Activated CD8-positive, alpha-beta memory T cell treated with anti-CD3 and anti-CD28 coated beads for 36 hours (primary cell): Measurements from ENCODE around the gene INO80B. TPM values are rescaled to one million over a fixed set of nuclear protein-coding genes. Genes with fewer than 3 reads are reported as not detected.

ENCODE experiments used
- CTCF ChIA-PET: fragments of 350-600 bp; sonication (Branson Sonifier 250); formaldehyde crosslinking; loops from one replicate; lab custom pipeline; 2021; ENCODE audit warnings: antibody characterized with exemption; lab: Charles Lee
- POLR2A ChIA-PET: fragments of 350-600 bp; sonication (Branson Sonifier 250); formaldehyde crosslinking; loops from one replicate; lab custom pipeline; 2021; ENCODE audit warnings: antibody characterized with exemption; lab: Charles Lee
- total RNA-seq, 2 experiments: library from RNA; stranded (reverse); gene quantifications; one replicate each; pipeline ENCODE4 v1.2.3, GENCODE V29; 2021

INO80B gene
- total RNA-seq, 2 experiments from 2014 or later = 40.4 to 41.1 TPM

DNA sequence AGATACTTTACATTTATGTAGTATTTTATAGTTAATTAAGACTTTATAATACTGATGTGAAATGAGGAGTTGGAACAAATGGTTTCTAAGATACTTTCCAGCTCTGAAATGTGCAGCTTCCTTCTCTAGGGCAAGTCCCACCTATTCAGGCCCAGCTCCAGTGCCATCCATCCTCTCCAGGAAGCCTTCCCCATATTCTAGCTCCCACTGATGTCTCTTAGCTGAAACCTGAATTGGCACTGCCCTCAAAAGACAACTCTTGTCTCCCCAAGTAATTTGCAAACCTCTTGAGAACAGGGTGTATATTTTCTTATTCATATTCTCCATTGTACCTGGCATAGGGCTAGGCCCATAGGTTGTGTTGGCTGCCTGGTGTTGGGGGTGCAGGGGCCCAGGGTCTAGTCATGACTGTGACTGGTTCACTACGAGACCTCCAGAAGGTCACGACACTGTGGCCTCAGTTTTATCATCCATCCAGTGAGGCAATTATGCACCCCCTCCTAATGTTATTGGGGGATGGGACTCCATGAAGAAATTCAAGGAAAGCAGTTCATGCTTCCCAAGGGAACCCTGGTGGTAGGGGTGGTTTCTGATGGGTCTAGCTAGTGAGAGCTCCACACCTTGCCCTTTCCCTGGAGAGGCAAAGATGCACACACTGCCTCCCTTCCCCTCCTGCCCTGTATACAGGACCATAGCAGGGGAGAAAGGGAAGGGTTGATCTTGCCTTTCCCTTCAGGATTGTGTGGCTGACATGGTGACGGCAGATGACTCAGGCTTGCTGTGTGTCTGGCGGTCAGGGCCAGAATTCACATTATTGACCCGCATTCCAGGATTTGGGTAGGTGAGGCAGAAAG, 30.5 kb upstream of the INO80B start:
- CTCF ChIA-PET = no interaction called here
- POLR2A ChIA-PET = no interaction called here

DNA sequence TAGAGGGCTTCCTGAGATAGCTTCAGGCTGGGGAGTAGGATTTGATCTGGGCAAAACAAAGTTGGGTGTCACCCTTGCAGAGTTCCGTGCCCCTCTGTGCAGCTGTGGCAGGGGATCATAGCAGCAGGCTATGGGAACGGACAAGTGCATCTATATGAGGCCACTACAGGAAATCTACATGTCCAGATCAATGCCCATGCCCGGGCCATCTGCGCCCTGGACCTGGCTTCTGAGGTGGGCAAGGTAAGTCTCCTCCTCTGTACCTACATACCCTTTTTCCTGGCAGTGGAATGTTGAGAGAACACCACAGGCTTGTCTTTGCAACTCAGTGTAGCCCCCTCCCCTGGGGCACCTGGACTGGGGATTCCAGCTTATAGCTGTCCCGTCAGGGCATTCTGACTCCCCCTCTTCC, 29.9 kb upstream of the INO80B start:
- CTCF ChIA-PET = interaction anchor here (1.3 kb wide), 1 partner anchor 28 kb away, joined by 3 read pairs; no protein-coding TSS in a partner anchor
- POLR2A ChIA-PET = interaction anchor here (0.6 kb wide), 1 partner anchor 27 kb away, joined by 5 read pairs; no protein-coding TSS in a partner anchor

DNA sequence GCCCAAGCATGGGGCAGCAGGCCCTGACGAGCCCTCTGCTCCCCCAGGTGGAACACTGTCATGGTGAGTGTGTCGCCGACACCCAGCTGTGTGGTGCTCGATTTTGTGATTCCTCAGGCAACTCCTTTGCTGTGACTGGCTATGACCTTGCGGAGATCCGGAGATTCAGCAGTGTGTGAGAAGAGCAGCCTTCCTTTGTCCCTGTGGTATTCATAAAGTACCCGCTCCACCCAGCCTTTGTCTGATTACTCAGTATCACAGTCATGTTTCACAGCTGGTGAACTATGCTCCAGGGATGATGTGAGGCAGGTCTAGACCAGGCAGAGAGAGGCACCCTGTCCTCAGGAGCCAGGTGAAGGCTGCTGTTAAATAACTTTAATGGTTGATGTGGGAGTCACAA, 29.4 kb upstream of the INO80B start:
- ChIA-PET POLR2A (interaction anchor here (0.6 kb wide), 1 partner anchor 26 kb away, joined by 5 read pairs; no protein-coding TSS in a partner anchor), CTCF (interaction anchor here (1.3 kb wide), 1 partner anchor 28 kb away, joined by 3 read pairs; no protein-coding TSS in a partner anchor)

DNA sequence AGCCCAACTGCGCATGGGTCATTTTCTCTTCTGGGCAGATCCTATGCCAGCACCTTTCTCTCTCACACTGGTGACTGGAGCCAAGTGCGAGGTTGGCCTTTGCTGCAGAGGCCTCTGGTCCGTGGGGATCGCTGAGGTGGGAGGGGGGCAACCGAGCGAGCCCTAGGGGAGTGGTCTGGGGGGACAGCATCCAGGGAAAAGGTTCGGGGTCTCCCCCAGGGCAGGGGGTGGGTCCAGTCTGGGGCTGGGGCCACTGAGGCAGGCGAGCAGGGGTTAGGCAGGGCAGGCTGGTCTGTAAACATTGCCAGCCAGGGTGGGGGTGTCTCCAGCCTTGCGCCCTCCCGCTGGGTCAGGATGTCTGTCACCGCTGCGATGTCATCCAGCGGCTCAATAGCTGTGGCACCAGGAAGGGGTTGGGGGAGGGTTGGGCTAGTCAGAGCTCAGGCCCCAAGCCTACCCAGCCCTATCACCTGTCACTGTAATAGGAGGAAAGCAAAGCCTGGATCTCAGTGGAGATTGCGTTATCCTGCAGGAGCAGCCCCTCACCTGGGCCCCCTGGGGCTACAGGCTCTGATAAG, 28.6 kb upstream of the INO80B start:
- POLR2A ChIA-PET = no interaction called here
- CTCF ChIA-PET = interaction anchor here (1.3 to 1.7 kb wide), 2 partner anchors 27 to 35 kb away, joined by 3 to 7 read pairs; no protein-coding TSS in a partner anchor

DNA sequence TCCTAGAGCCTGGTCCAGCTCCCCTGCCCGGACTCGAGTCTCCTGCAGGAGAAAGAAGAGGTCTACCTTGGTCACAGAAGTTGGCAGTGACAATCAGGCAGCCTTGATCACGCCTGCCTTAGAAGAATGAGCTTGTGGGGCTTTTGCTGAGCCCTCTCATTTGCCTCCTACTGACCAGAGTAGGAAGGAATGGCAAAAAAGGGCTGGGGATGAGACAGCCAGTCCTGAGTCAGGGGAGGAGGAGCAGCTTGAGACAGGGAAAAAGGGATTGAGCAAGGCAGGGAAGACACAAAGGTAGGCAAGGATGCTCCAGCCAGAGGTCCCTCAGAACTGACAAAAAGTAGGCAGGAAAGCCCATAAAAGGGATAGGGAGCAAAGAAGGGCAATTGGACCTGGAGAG, 27.3 kb upstream of the INO80B start:
- POLR2A ChIA-PET = no interaction called here
- CTCF ChIA-PET = interaction anchor here (1.7 kb wide), 1 partner anchor 36 kb away, joined by 7 read pairs; no protein-coding TSS in a partner anchor

DNA sequence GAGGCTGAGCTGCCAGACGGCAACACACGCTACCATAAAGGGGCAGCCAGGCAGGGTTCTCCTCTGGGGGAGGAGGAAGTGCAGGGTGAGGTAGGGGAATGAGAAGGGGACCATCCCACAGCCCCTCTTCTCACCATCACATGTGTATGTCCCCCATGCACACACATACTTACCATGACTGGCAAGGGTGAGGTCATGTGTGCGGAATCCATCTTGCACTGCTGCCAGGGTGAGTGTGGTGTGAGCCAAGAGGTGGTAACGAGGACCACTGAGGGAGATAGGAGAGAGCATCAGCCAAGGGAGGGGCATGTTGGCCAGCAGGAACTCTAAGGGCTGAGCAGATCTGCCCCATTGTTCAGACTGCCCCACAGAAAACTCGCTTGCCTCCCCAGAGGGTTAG, 26.2 kb upstream of the INO80B start:
- ChIA-PET POLR2A (no interaction called here), CTCF (no interaction called here)

DNA sequence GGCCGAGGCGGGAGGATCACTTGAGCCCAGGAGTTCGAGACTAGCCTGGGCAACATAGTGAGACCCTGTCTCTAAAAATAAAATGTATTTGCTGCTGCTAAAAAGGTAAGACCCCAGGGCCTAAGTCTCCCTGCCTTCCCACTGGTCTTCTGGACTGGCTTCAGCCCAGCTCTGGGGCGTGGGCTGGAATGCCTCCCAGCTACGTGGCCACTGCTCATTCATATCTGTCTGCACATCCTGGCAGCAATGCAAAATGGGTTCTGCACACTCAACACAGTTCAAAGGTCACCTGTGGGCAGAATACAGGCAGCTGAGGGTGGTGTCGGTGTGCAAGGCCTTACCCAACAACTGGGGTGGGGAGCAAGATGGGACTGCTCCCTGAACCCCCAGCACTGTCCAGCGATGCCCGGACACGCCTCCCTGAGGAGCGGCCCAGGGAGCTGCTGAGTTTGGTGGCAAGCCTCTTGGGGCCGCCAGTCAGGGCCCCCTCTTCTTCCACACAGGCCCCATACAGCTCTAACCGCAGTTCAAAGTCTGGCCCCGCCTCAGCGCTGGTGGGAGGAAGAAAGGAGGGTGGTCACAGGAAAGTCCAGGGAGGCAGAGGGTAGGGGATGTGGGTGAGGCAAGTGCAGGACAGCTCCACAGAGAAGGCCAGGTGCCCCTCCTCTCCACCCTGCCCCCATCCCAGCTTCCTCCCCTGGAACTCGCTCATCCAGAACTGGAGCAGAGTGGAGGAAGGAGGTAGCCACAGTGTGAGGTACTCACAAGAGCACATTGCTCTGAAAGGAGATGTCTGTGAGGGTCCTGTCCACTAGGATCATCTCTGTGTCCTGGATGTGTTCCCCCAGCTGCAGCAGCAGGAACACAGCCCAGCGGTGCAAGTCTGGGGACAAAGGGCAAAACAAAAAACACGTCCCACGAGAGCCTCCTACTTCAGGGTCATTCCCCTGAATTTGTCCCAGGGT, 25.1 kb upstream of the INO80B start:
- CTCF ChIA-PET = no interaction called here
- POLR2A ChIA-PET = no interaction called here

DNA sequence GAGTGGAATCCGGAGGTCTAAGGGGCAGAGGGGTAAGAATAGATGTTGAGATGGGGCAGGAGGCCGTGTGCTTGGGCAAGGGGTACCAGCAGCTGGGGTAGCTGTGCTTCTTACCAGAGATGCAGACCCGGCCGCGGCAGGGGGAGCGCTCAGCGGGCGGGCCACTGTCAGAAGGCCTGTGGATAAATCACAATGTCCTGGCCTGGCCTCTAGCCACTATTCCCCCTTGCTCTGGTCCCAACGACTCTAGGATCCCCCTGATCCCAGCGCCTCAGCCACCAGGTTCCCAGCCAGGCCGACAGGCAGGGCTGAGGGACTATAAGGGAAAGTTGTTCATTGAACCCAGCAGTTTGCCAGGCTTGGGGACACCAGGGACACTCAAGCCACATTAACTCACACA, 24.4 kb upstream of the INO80B start:
- ChIA-PET CTCF (no interaction called here), POLR2A (no interaction called here)

DNA sequence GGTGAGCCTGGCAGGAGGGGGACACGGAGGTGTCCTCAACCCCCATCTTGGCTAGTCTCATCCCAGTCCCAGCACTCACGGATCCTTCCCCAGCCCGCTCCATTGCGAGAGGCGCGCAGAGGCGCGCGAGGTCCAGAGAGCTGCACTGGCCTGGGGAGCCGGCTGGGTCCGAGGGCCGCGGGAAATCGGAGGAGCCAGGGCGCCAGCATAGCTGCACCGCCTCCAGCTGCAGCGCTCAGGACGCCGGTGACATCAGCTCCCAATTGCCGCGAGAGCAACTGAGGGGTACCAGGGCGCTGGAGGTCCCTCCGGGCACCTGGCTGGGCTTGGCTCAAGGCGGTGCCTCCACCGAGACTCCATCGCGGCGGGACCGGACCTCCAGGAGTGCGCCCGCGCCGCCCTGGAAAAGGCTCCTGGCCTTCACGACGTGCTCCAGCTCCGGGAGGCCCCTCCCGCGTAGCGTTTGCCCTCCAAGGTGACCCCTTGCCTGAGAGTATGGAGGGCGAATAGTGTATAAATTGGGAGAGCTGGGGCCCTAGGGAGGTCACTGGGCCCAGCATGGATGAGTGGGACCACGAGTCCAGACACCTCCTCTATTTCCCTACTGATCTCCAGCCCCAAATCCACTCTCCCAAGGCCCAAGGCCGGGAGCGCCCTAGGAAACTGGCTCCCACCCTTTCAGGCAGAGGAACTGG, 18.6 kb upstream of the INO80B start:
- ChIA-PET CTCF (no interaction called here), POLR2A (no interaction called here)

DNA sequence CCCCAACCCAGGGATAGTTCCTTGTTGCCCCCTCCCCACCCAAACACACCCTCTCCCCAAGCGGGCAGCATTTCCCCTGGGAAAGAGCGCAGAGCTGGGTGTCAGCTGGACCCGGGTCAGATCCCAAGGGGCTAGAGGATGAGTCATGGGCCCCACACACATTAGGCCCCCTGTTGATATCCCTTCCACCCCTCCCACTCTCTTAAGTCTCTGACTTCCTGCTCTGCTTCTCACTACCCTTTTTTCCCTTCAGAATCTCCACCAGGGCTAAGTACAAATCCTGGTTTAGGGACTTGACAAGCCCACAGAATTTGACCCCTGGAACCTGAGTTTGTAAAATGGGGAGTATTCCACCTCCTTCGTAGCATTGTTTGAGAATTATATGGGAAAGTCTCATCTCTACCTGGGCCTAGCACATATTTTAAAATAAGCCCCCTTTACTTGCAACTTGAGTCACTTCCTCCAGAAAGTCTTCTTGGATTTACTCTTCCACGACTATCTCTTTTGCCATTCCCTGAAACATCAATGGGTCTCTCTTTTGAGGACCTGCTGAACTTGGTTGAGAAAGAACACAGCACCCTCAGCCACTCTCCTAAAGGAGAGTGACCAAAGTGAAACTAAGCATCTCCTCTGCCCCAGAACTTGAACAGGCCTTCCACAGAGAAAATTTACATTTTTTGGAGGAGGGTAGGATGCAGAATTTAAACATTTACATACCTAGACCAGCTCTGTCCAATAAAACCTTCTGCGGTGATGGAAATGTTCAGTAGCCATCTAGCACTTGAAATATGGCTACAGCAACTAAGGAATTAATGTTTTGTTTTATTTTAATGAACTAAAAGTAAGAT, 17.8 kb upstream of the INO80B start:
- ChIA-PET POLR2A (no interaction called here), CTCF (no interaction called here)

DNA sequence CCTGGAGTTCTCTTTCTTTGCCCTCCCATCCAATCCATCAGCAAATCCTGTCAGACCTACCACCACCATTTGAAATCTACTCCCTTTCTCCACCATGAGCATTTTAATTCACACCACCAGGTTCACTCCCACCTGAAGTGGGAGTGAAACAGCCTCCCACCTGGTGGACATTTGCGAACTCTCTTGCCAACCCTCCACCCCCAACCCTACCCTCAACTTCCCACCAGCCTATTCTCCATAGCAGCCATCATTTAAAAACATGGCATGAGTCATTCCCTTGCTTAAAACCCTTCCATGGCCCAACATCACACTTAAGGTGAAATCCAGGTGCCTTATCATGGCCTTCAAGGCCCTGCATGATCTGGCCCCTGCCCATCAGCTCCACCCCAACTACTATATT, 16.6 kb upstream of the INO80B start:
- CTCF ChIA-PET = no interaction called here
- POLR2A ChIA-PET = no interaction called here

DNA sequence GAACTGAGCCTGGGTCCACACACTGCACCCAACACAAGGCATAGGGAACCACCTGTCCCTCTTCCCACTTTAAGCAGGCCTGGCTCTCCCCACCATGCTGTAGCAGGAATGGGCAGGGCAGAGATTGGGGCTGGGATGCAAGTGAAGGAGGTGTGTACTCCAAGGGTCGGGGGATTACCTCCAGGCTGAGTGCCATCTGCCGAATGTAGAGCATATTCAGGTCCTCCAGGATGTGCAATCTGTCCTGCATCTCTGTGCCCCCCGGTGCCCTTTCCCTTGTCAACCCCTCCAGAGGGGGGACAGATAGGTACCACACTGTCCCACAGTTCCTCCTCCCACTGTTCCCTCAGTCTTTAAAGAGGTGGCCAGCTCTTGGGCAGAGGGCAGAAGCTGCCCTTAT, 15.5 kb upstream of the INO80B start:
- ChIA-PET CTCF (interaction anchor here (0.6 to 1.0 kb wide), 2 partner anchors 11 to 104 kb away, joined by 3 read pairs; no protein-coding TSS in a partner anchor), POLR2A (interaction anchor here (0.6 kb wide), 1 partner anchor 149 kb away, joined by 3 read pairs; no protein-coding TSS in a partner anchor)

DNA sequence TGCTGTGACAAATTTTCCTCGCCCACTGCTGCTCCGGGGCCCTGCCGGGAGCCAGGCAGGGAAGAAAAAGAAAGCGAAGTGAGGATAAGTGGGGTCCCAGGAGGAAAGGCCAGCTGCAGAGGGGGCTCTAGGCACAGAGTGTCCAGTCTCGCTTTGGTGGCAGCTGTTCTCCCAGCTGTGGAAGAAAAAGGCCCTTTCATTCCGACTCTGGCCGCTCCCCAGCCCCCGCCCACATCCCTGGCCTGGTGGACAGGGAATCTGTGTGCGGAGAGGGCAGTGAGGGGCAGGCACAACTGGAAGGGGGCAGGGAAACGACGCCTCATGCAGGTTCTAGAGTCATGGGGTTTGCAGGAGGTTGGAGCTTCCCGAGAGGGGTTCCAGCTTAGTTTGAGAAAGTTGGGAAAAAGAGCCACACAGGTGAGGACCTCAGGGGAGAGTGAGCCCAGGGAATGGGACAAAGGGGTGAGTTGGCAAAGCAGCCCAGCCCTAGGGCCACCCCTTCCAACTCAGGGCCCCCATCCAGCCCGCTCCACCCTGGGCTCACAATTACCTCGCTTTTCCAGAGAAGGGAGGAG, 15.0 kb upstream of the INO80B start:
- ChIA-PET POLR2A (interaction anchor here (0.6 kb wide), 1 partner anchor 149 kb away, joined by 3 read pairs; no protein-coding TSS in a partner anchor), CTCF (interaction anchor here (0.6 to 1.0 kb wide), 2 partner anchors 10 to 105 kb away, joined by 3 read pairs; no protein-coding TSS in a partner anchor)

DNA sequence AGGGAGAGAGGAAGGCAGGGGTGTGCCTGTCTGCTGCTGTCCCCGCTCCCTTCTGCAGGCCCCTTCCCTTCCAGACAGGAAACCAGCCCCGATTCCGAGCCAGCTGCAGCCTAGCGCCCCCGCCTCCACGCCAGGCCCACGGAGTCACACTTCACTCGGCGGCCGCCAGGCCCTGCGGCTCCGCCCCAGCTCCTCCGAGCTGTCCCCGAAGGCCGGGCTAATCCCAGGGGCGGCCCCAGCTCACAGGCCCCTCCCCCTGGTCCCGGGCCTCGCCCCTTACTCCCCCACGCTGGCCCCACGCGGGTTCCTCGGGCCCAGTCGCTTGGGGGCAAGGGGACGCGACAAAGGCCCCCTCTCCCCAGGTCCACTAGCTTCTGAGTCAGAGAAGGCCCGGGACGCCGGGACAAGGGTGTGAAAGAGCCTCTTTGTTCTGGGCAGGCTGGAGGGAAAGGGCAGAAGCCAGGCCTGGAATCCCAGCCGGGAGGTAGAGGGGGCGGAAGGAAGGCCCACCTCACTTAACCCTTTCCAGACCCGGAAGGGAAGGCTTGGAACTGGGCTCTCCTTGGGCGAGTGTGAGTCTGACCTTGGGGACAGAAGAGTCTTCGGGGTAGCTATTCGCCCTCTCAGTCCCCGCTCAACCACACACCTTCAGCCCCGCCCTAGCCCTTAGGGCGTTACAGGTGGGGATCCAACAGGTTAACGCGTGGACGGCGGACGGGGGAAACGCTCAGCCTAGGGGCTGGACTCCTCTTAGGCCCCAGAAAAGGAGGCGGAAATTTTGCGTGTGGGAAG, 14.3 kb upstream of the INO80B start:
- CTCF ChIA-PET = interaction anchor here (1.0 kb wide), 1 partner anchor 106 kb away, joined by 3 read pairs; no protein-coding TSS in a partner anchor
- POLR2A ChIA-PET = no interaction called here

DNA sequence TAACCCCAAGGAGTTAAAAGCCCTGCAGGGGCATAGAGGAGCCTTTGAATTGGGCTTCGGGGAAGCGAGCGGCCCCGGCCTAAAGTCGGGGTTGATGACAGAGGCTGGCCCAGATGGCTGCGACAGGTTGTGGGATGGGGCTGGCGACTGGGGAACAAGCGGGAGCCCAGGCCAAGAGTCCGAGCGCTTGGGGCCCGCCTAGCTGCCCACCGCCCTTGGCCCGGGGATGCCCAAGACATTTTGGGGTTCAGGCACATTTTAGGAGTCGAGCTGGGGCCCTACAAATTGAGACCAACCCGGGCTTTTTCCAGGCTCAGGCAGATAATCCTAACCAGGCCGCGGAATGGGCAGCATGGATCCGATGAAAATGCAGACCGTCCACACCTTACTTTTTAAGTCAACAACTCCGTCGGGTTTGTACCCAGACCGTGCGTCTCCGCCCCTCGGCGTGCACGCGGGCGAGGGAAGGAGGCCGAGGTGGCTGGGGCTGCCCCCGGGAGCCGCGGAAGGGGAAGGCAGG, 13.7 kb upstream of the INO80B start:
- POLR2A ChIA-PET = no interaction called here
- CTCF ChIA-PET = no interaction called here
